Measurements from ENCODE around the gene PPM1M.

- no peak for TF ChIP-seq FOXM1 (IDR thresholded peaks at IDR 0.05; ENCODE audit: borderline replicate concordance)
- TF ChIP-seq HDGF (IDR thresholded peaks at IDR 0.05; ENCODE audit: borderline replicate concordance), result no peak
- no peak for TF ChIP-seq SUZ12 (IDR thresholded peaks at IDR 0.05)
- no peak for TF ChIP-seq BHLHE40 (IDR thresholded peaks at IDR 0.05; ENCODE audit: borderline replicate concordance)
- TF ChIP-seq FOXA1 (IDR thresholded peaks at IDR 0.05), result no peak
- no peak for TF ChIP-seq NFRKB (IDR thresholded peaks at IDR 0.05)
- no peak for TF ChIP-seq SP1 (IDR thresholded peaks at IDR 0.05)
- TF ChIP-seq LEF1 (IDR thresholded peaks at IDR 0.05; ENCODE audit: borderline replicate concordance), result no peak
- no peak for TF ChIP-seq FOXK2 (IDR thresholded peaks at IDR 0.05)
These were observed 1.3 kb downstream of the PPM1M start for GRCh38 chr3:52246728-52247408.
